Tibial nerve (tissue), 4 donors: Measurements from ENCODE around the gene ZNF562. TPM values are rescaled to one million over a fixed set of nuclear protein-coding genes. Genes with fewer than 3 reads are reported as not detected.
A peak's percentile ranks its signal among the peaks of the same experiment; 100 is the strongest.
"Not testable (repeated sequence)": the region's sequence is repeated elsewhere in the genome, so short reads cannot be mapped to it uniquely, and the experiment has no call there.

Experiments
- DNase-seq, 2 donors: peaks; one replicate each; pipeline ENCODE4 v3.0.0-alpha.2; 2019; ENCODE audit warnings: low spot score in 2 of 2
- H3K27ac ChIP-seq, 4 donors: fragments of 200-600 bp; sonication (generic) in 3 of 4; one replicate each; pipeline ENCODE4 v1.5.1; 2017 to 2019; ENCODE audit warnings: mild to moderate bottlenecking in 1 of 4
- H3K27me3 ChIP-seq, 2 donors: fragments of 200-600 bp; sonication (generic) in 1 of 2; one replicate each; pipeline versions ENCODE4 v1.5.1 to v1.6.0; 2017 to 2019
- H3K36me3 ChIP-seq, 3 donors: fragments of 200-600 bp; sonication (generic); one replicate each; pipeline ENCODE4 v1.5.1; 2018 to 2019
- H3K4me1 ChIP-seq, 4 donors: fragments of 200-600 bp; sonication (generic) in 3 of 4; one replicate each; pipeline ENCODE4 v1.5.1; 2017 to 2019
- H3K4me3 ChIP-seq, 4 donors: fragments of 200-600 bp; sonication (generic) in 3 of 4; one replicate each; pipeline ENCODE4 v1.5.1; 2017 to 2019; ENCODE audit warnings: mild to moderate bottlenecking in 1 of 4, moderate library complexity in 1 of 4
- H3K9me3 ChIP-seq, 4 donors: fragments of 200-600 bp; sonication (generic) in 3 of 4; one replicate each; pipeline ENCODE4 v1.5.1; 2017 to 2019
- EP300 ChIP-seq, 2 donors: sonication (generic); formaldehyde crosslinking; IDR thresholded peaks; one replicate each; pipeline ENCODE4 v1.6.1; 2017; ENCODE audit warnings: antibody characterized with exemption in 2 of 2, mild to moderate bottlenecking in 1 of 2
- POLR2A ChIP-seq, 2 donors: fragments of 450-650 bp; IDR thresholded peaks; one replicate each; pipeline ENCODE4 v1.6.1; 2017; ENCODE audit warnings: antibody characterized with exemption in 2 of 2, mild to moderate bottlenecking in 2 of 2, moderate library complexity in 2 of 2
- WGBS, 2 donors: methylation state at CpG; one replicate each; pipeline ENCODE4 v1.1.5; 2018; 5-methylcytosine and 5-hydroxymethylcytosine counted together
- total RNA-seq, 4 donors: library from RNA; depleted of rRNA; stranded (reverse); fragments of >200 nt; gene quantifications; one replicate each; pipeline ENCODE4 v1.1.0, GENCODE V29; 2016
- TF ChIP-seq, protein P1 (sequence below), 5 experiments: fragments of 200-600 bp in 3 of 5; fragments of 450-650 bp in 2 of 5; sonication (generic) in 3 of 5; IDR thresholded peaks; one replicate each; pipeline ENCODE4 v1.5.1; 2016 to 2019; ENCODE audit warnings: antibody characterized with exemption in 5 of 5, mild to moderate bottlenecking in 3 of 5, moderate library complexity in 2 of 5

ZNF562 gene
- total RNA-seq, 4 donors from 2014 or later: 17.9 to 31.6 (median 24.5) TPM

DNA sequence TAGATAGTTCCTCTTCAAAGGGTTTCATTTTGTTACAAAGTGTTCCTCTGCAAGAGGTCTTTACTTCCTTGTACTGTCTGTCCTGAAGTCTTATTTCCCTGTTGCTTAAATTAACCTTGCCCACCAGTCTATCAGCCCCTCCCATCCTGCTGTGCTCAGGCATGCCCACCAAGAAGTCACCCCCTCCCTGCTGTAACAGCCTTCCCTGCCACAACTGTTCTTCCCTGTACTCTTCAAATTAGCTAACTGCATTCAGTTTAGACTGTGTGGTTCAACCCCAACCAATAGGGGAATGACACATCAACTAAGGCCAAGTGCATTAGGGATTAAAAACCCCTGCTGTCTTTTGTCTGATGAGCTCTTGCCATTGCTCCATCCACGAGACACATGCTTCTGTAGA, 34.4 kb upstream of the ZNF562 start:
- H3K4me3 ChIP-seq: no peak overlapping the region
- H3K4me1 ChIP-seq: no peaks in the 10 kb centered on the region
- no peaks in the 10 kb centered on the region for H3K36me3 ChIP-seq
- H3K27me3 ChIP-seq: no peaks in the 10 kb centered on the region
- no peak for DNase-seq
- WGBS, 2 donors: 24 to 33% methylated on average over 1 of the region's 1 CpG
- TF ChIP-seq, protein P1, sequence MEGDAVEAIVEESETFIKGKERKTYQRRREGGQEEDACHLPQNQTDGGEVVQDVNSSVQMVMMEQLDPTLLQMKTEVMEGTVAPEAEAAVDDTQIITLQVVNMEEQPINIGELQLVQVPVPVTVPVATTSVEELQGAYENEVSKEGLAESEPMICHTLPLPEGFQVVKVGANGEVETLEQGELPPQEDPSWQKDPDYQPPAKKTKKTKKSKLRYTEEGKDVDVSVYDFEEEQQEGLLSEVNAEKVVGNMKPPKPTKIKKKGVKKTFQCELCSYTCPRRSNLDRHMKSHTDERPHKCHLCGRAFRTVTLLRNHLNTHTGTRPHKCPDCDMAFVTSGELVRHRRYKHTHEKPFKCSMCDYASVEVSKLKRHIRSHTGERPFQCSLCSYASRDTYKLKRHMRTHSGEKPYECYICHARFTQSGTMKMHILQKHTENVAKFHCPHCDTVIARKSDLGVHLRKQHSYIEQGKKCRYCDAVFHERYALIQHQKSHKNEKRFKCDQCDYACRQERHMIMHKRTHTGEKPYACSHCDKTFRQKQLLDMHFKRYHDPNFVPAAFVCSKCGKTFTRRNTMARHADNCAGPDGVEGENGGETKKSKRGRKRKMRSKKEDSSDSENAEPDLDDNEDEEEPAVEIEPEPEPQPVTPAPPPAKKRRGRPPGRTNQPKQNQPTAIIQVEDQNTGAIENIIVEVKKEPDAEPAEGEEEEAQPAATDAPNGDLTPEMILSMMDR (IDR thresholded peaks at IDR 0.05): no peak
- no peak for TF ChIP-seq POLR2A (IDR thresholded peaks at IDR 0.05)
- peak in 1 of 2 donors; percentile 28 for TF ChIP-seq EP300 (IDR thresholded peaks at IDR 0.05)
- peaks cover 0 to 30% (median 5%) of the 10 kb centered on the region in 4 donors for H3K9me3 ChIP-seq
- peak overlapping the region in 1 of 4 donors; percentile 56 for H3K27ac ChIP-seq

DNA sequence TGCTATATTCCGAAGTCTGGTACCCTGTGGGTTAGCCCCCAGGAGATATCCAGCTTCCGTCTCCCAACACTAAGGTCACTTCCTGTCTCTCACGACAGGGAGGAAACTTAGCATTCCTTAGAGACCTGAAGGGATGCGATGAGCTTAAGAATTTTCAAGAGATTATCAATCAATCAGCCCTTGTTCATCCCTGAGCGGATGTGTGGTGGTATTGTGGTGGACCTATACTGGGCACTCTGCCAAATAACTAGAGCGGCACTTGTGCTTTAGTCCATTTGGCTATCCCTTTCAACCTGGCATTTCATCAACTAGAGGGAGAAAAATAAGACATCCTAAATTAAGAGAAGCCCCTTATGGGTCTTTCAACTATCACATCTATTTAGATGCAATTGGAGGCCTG, 30.9 kb upstream of the ZNF562 start:
- TF ChIP-seq, protein P1 (IDR thresholded peaks at IDR 0.05): no peak
- WGBS, 2 donors: 44 to 49% methylated on average over 6 of the region's 6 CpGs
- no peaks in the 10 kb centered on the region for H3K4me1 ChIP-seq

GRCh38 chr19:9702186-9702585, 27.3 kb upstream of the ZNF562 start:
- Histone ChIP-seq H3K4me1 (no peaks in the 10 kb centered on the region), H3K27me3 (no peaks in the 10 kb centered on the region), H3K4me3 (no peak overlapping the region), H3K27ac (no peak overlapping the region), H3K9me3 (peaks cover 0 to 11% (median 0%) of the 10 kb centered on the region in 4 donors), H3K36me3 (no peaks in the 10 kb centered on the region)
- 65 to 88% methylated on average over 6 of the region's 6 CpGs for whole genome bisulfite sequencing, 2 donors
- no peak for TF ChIP-seq POLR2A (IDR thresholded peaks at IDR 0.05)
- TF ChIP-seq, protein P1 (IDR thresholded peaks at IDR 0.05): no peak
- no peak for TF ChIP-seq EP300 (IDR thresholded peaks at IDR 0.05)
- no peak for DNase-seq

More for the DNA sequence above, 30.9 kb upstream of the ZNF562 start:
- Histone ChIP-seq H3K27me3 (no peaks in the 10 kb centered on the region), H3K27ac (no peak overlapping the region), H3K4me3 (no peak overlapping the region), H3K9me3 (peaks cover 0 to 13% (median 4%) of the 10 kb centered on the region in 4 donors), H3K36me3 (no peaks in the 10 kb centered on the region)
- no peak for DNase-seq

DNA sequence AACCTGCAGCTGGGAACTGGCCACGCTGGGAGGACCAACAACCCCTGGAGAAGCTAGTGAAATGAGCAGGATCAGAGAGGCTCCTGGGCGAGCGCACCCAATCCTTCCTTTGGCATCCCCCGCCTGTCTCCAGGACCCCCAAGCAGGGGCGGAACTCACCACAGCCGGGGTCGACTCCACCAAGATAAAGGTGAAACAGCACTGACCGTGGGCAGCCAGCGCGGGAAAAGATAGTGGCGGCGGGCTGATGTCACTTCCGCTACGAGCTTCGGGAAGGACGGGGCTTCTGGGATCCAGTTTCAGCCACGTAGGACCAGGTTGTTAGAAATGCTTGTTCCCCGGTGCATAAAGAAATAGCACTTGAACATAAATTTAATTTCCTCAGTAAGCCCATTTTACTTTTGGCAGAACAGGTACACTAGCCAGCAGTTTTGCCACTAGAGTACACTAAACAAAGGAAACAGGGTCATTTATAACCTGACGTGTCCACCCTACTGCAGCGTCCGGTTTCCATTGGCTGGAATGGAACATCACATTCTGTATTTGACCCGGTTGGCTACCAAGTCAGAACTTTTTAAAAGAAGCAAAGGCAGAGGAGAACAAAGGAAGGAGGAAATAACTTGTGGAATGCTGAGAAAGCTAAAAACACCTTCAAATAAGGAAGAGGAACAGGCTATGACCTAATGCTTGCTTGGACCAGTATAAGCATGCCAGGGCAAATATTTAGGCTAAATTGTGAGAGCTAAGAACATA, 25.5 kb upstream of the ZNF562 start:
- Histone ChIP-seq H3K9me3 (peaks cover 0 to 11% (median 0%) of the 10 kb centered on the region in 4 donors), H3K27ac (no peak overlapping the region), H3K36me3 (no peaks in the 10 kb centered on the region), H3K4me3 (no peak overlapping the region), H3K4me1 (no peaks in the 10 kb centered on the region), H3K27me3 (no peaks in the 10 kb centered on the region)
- no peak for DNase-seq
- WGBS, 2 donors: 87 to 90% methylated on average over 22 of the region's 22 CpGs
- TF ChIP-seq, protein P1 (IDR thresholded peaks at IDR 0.05): no peak
- TF ChIP-seq EP300 (IDR thresholded peaks at IDR 0.05) (no peak), POLR2A (IDR thresholded peaks at IDR 0.05) (no peak)

DNA sequence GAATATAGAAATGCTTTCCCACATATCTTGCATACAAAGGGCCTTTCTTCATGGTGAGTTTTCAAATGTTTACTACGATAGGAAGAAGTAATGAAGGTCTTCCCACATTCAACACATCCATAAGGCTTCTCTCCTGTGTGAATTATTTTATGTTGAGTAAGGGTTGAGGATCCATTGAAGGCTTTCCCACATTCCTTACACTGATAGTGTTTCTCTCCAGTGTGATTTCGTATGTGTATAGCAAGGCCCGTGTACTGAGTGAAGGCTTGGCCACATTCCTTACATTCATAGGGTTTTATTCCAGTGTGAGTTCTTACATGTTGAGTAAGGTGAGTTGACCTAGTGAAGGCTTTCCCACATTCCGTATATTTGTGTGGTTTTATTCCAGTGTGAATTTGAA, 15.4 kb upstream of the ZNF562 start:
- WGBS, 2 donors: 72 to 82% methylated on average over 4 of the region's 4 CpGs
- H3K27ac ChIP-seq, H3K4me1 ChIP-seq, DNase-seq, H3K27me3 ChIP-seq, H3K36me3 ChIP-seq, H3K4me3 ChIP-seq: not testable (repeated sequence)
- peaks cover 0 to 41% (median 1%) of the 10 kb centered on the region in 4 donors for H3K9me3 ChIP-seq

DNA sequence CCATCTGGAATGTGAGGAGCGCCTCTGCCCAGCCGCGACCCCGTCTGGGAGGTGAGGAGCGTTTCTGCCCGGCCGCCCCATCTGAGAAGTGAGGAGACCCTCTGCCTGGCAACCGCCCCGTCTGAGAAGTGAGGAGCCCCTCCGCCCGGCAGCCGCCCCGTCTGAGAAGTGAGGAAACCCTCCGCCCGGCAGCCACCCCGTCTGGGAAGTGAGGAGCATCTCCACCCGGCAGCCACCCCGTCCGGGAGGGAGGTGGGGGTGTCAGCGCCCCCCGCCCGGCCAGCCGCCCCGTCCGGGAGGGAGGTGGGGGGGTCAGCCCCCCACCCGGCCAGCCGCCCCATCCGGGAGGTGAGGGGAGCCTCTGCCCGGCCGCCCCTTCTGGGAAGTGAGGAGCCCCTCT, 5.1 kb upstream of the ZNF562 start:
- WGBS, 2 donors: 99 to 100% methylated on average over 3 to 28 of the region's 30 CpGs
- not testable (repeated sequence) for H3K27ac ChIP-seq, H3K4me1 ChIP-seq, DNase-seq, H3K27me3 ChIP-seq, H3K9me3 ChIP-seq, H3K36me3 ChIP-seq, H3K4me3 ChIP-seq

GRCh38 chr19:9675358-9675901, 530 bp upstream of the ZNF562 start:
- Histone ChIP-seq H3K4me3 (peak overlapping the region; percentile 68 to 83 (median 71)), H3K36me3 (peaks cover 0 to 28% (median 0%) of the 10 kb centered on the region in 3 donors), H3K27ac (peak overlapping the region; percentile 93 to 96 (median 94)), H3K9me3 (peaks cover 0 to 22% (median 13%) of the 10 kb centered on the region in 4 donors), H3K4me1 (peaks cover 0 to 12% (median 5%) of the 10 kb centered on the region in 4 donors)
- H3K27me3 ChIP-seq, DNase-seq: not testable (repeated sequence)
- 59% methylated on average over 20 of the region's 20 CpGs for WGBS, 2 donors
